ENCODE measurements around the gene SLC6A20.

The SLC6A20 gene

GRCh38 chr3:45730409-45731154 lies 65.8 kb downstream of the SLC6A20 start:
- no peak for DNase-seq (ENCODE audit: low read depth)
- no peak for TF ChIP-seq CTCF (IDR thresholded peaks at IDR 0.05; ENCODE audit: insufficient read depth, low read depth, low read length, missing control alignments)
- no peak overlapping the region for H3K4me3 ChIP-seq (ENCODE audit: low read length)

DNA sequence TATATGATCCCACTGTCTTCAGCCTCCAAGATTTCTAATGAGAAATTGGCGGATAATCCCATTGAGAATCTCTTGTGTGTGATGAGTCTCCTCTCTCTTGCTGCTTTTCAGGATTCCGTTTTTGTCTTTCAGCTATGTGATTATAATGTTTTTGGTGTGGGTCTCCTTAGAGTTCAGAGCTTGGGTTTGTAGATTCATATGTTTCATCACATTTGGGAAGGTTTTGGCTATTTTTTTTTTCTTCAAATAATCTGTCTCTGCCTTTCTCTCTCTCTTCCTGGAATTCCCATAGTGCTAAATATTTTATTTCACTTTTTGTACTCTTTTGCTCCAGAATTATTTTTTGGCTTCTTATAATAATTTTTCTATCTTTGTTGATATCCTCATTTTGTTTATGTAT lies 66.7 kb downstream of the SLC6A20 start:
- H3K4me3 ChIP-seq (ENCODE audit: low read length): no peak overlapping the region
- TF ChIP-seq CTCF (IDR thresholded peaks at IDR 0.05; ENCODE audit: insufficient read depth, low read depth, low read length, missing control alignments): no peak
- DNase-seq (ENCODE audit: low read depth): no peak

- no peak overlapping the region for H3K4me3 ChIP-seq (ENCODE audit: low read length)
- no peak for DNase-seq (ENCODE audit: low read depth)
- no peak for TF ChIP-seq CTCF (IDR thresholded peaks at IDR 0.05; ENCODE audit: insufficient read depth, low read depth, low read length, missing control alignments)
Observed at GRCh38 chr3:45724911-45725310, 71.4 kb downstream of the SLC6A20 start.

GRCh38 chr3:45719655-45720487 lies 76.5 kb downstream of the SLC6A20 start:
- no peak for DNase-seq (ENCODE audit: low read depth)
- TF ChIP-seq CTCF (IDR thresholded peaks at IDR 0.05; ENCODE audit: insufficient read depth, low read depth, low read length, missing control alignments): no peak
- no peak overlapping the region for H3K4me3 ChIP-seq (ENCODE audit: low read length)

DNA sequence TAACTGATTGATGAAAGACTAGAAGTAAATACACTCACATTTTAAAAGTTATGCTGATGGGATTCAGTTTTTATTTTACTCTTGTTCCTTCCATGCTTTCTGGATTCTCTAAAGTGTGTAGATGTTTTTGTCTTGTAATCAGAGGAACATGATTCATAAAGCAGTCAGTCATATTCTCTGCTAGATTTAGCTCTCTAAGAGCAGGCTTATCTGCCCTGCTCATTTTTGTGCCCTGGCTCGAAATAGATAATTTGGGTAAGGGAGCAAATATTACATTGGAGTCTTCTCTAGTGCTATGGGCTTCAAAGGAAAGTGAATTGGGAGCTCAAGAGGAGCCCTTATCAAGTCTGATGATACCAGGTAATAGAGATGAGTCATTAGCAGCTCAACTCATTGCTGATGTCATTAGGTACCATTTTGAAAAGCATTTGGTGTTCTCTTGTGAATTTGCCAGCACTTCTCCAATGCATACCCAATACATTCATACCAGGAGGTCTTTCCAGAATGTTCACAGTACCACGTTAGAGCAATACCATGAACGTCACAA lies 79.5 kb downstream of the SLC6A20 start:
- DNase-seq (ENCODE audit: low read depth): no peak
- TF ChIP-seq CTCF (IDR thresholded peaks at IDR 0.05; ENCODE audit: insufficient read depth, low read depth, low read length, missing control alignments): no peak
- H3K4me3 ChIP-seq (ENCODE audit: low read length): no peak overlapping the region

DNA sequence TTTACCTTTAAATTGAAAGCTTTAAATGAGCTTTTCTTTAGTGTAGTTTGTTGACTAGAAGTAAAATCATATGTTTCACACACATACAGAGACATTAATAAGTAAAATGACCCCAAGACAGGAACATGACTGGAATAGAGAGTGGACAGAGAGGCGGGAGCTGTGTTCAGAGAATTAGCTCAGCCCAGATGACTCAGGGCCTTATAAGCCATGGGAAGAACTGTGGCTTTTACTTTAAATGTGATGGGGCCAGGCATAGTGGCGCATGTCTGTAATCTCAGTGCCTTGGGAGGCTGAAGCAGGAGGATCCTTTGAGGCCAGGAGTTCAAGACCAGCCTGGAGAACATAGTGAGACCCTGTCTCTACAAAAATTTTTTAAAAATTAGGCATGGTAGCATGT lies 80.4 kb downstream of the SLC6A20 start:
- no peak for DNase-seq (ENCODE audit: low read depth)
- no peak overlapping the region for H3K4me3 ChIP-seq (ENCODE audit: low read length)
- TF ChIP-seq CTCF (IDR thresholded peaks at IDR 0.05; ENCODE audit: insufficient read depth, low read depth, low read length, missing control alignments): no peak
